ENCODE results near the gene RANBP3. TPM values are rescaled to one million over a fixed set of nuclear protein-coding genes. Genes with fewer than 3 reads are reported as not detected.

RANBP3 gene
- total and polyA plus RNA-seq, 2 of the 8 experiments (the other 6 are each of a cell fraction or from before 2014, with no cell fraction given): 95.4 to 122 TPM

DNA sequence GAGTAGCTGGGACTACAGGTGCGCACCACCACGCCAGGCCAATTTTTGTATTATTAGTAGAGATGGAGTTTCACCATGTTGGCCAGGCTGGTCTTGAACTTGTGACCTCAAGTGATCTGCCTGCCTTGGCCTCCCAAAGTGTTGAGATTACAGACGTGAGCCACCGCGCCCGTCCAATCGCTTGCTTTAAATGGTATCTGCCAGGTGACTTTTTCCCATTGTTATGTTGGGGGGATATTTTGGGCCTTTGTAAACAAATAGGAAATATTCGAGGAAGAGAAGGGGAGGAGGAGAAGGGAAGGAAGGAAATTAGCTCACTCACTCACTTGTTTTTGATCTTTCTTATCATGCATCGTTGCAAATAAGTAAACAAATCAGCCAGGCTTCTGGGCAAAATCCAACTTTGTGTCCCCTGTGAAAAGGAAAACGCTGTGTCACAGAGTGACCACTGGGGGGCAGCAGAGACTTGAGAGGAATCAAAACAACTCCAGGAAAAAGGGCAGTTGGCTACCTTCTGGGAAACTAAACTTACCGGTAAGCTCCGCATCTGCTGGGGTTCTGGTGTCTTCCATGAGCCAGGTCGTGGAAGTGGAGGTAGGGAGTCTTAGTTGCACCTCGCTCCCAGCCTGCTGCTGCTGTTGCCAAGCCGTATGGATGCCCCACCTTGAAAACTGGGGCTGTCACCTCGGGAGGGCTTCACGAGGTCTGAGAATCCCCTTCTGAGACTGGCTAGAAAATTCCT lies 9.3 kb upstream of the RANBP3 start (continued):
- TF ChIP-seq, protein P1, sequence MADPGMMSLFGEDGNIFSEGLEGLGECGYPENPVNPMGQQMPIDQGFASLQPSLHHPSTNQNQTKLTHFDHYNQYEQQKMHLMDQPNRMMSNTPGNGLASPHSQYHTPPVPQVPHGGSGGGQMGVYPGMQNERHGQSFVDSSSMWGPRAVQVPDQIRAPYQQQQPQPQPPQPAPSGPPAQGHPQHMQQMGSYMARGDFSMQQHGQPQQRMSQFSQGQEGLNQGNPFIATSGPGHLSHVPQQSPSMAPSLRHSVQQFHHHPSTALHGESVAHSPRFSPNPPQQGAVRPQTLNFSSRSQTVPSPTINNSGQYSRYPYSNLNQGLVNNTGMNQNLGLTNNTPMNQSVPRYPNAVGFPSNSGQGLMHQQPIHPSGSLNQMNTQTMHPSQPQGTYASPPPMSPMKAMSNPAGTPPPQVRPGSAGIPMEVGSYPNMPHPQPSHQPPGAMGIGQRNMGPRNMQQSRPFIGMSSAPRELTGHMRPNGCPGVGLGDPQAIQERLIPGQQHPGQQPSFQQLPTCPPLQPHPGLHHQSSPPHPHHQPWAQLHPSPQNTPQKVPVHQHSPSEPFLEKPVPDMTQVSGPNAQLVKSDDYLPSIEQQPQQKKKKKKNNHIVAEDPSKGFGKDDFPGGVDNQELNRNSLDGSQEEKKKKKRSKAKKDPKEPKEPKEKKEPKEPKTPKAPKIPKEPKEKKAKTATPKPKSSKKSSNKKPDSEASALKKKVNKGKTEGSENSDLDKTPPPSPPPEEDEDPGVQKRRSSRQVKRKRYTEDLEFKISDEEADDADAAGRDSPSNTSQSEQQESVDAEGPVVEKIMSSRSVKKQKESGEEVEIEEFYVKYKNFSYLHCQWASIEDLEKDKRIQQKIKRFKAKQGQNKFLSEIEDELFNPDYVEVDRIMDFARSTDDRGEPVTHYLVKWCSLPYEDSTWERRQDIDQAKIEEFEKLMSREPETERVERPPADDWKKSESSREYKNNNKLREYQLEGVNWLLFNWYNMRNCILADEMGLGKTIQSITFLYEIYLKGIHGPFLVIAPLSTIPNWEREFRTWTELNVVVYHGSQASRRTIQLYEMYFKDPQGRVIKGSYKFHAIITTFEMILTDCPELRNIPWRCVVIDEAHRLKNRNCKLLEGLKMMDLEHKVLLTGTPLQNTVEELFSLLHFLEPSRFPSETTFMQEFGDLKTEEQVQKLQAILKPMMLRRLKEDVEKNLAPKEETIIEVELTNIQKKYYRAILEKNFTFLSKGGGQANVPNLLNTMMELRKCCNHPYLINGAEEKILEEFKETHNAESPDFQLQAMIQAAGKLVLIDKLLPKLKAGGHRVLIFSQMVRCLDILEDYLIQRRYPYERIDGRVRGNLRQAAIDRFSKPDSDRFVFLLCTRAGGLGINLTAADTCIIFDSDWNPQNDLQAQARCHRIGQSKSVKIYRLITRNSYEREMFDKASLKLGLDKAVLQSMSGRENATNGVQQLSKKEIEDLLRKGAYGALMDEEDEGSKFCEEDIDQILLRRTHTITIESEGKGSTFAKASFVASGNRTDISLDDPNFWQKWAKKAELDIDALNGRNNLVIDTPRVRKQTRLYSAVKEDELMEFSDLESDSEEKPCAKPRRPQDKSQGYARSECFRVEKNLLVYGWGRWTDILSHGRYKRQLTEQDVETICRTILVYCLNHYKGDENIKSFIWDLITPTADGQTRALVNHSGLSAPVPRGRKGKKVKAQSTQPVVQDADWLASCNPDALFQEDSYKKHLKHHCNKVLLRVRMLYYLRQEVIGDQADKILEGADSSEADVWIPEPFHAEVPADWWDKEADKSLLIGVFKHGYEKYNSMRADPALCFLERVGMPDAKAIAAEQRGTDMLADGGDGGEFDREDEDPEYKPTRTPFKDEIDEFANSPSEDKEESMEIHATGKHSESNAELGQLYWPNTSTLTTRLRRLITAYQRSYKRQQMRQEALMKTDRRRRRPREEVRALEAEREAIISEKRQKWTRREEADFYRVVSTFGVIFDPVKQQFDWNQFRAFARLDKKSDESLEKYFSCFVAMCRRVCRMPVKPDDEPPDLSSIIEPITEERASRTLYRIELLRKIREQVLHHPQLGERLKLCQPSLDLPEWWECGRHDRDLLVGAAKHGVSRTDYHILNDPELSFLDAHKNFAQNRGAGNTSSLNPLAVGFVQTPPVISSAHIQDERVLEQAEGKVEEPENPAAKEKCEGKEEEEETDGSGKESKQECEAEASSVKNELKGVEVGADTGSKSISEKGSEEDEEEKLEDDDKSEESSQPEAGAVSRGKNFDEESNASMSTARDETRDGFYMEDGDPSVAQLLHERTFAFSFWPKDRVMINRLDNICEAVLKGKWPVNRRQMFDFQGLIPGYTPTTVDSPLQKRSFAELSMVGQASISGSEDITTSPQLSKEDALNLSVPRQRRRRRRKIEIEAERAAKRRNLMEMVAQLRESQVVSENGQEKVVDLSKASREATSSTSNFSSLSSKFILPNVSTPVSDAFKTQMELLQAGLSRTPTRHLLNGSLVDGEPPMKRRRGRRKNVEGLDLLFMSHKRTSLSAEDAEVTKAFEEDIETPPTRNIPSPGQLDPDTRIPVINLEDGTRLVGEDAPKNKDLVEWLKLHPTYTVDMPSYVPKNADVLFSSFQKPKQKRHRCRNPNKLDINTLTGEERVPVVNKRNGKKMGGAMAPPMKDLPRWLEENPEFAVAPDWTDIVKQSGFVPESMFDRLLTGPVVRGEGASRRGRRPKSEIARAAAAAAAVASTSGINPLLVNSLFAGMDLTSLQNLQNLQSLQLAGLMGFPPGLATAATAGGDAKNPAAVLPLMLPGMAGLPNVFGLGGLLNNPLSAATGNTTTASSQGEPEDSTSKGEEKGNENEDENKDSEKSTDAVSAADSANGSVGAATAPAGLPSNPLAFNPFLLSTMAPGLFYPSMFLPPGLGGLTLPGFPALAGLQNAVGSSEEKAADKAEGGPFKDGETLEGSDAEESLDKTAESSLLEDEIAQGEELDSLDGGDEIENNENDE (IDR thresholded peaks at IDR 0.05; ENCODE audit: insufficient replicate concordance, low read length): no peak
- TF ChIP-seq, protein P2, sequence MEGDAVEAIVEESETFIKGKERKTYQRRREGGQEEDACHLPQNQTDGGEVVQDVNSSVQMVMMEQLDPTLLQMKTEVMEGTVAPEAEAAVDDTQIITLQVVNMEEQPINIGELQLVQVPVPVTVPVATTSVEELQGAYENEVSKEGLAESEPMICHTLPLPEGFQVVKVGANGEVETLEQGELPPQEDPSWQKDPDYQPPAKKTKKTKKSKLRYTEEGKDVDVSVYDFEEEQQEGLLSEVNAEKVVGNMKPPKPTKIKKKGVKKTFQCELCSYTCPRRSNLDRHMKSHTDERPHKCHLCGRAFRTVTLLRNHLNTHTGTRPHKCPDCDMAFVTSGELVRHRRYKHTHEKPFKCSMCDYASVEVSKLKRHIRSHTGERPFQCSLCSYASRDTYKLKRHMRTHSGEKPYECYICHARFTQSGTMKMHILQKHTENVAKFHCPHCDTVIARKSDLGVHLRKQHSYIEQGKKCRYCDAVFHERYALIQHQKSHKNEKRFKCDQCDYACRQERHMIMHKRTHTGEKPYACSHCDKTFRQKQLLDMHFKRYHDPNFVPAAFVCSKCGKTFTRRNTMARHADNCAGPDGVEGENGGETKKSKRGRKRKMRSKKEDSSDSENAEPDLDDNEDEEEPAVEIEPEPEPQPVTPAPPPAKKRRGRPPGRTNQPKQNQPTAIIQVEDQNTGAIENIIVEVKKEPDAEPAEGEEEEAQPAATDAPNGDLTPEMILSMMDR (IDR thresholded peaks at IDR 0.05; ENCODE audit: control extremely low read depth in 1 of 3, insufficient read depth in 1 of 3, low read depth in 1 of 3, low read length in 3 of 3): peak; percentile 55 to 88 (median 88)
- TF ChIP-seq ASH2L (IDR thresholded peaks at IDR 0.05; ENCODE audit: low read length) (peak; percentile 43), EP300 (IDR thresholded peaks at IDR 0.05; ENCODE audit: borderline replicate concordance in 1 of 2, low read depth in 2 of 2, low read length in 2 of 2) (no peak), RAD21 (IDR thresholded peaks at IDR 0.05 in 1 of 2, conservative IDR thresholded peaks at IDR 0.05 in 1 of 2; ENCODE audit: low read depth in 2 of 2, low read length in 2 of 2) (peak; percentile 88 to 90)
- TF ChIP-seq, protein P3, sequence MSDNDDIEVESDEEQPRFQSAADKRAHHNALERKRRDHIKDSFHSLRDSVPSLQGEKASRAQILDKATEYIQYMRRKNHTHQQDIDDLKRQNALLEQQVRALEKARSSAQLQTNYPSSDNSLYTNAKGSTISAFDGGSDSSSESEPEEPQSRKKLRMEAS (IDR thresholded peaks at IDR 0.05): no peak

All from H1 (cell line).